Spleen (tissue), 11 donors: ENCODE measurements around the gene BTN1A1. TPM values are rescaled to one million over a fixed set of nuclear protein-coding genes. Genes with fewer than 3 reads are reported as not detected.

Experiments used
- DNase-seq: peaks from one replicate; pipeline ENCODE4 v3.0.0-alpha.2; 2020
- H3K27ac ChIP-seq, 8 donors: fragments of 200-600 bp; sonication (generic) in 7 of 8; 1 replicate in 4 of 8; 2 replicates in 4 of 8; pipeline versions ENCODE4 v1.5.0 to v1.8.0; 2016 to 2021; ENCODE audit warnings: inconsistent platforms in 4 of 8, mild to moderate bottlenecking in 4 of 8, moderate library complexity in 1 of 8
- H3K27me3 ChIP-seq, 7 donors: fragments of 200-600 bp; sonication (generic) in 6 of 7; replicated peaks in 1 of 7; 1 replicate in 4 of 7; 2 replicates in 3 of 7; pipeline versions ENCODE4 v1.5.0 to v1.8.0; 2016 to 2021; ENCODE audit warnings: inconsistent platforms in 3 of 7, mild to moderate bottlenecking in 1 of 7
- H3K36me3 ChIP-seq, 6 donors: fragments of 200-600 bp; sonication (generic) in 5 of 6; 1 replicate in 4 of 6; 2 replicates in 2 of 6; pipeline versions ENCODE4 v1.5.0 to v1.8.0; 2016 to 2021; ENCODE audit warnings: inconsistent platforms in 2 of 6
- H3K4me1 ChIP-seq, 6 donors: fragments of 200-600 bp; sonication (generic) in 5 of 6; 1 replicate in 3 of 6; 2 replicates in 3 of 6; pipeline versions ENCODE4 v1.5.0 to v1.8.0; 2016 to 2021; ENCODE audit warnings: inconsistent platforms in 3 of 6
- H3K4me3 ChIP-seq, 8 donors: fragments of 200-600 bp; sonication (generic) in 7 of 8; 1 replicate in 4 of 8; 2 replicates in 4 of 8; pipeline versions ENCODE4 v1.5.0 to v1.8.0; 2016 to 2021; ENCODE audit warnings: inconsistent platforms in 4 of 8, mild to moderate bottlenecking in 4 of 8, moderate library complexity in 2 of 8
- H3K9me3 ChIP-seq, 8 donors: fragments of 200-600 bp; sonication (generic) in 7 of 8; 1 replicate in 4 of 8; 2 replicates in 4 of 8; pipeline versions ENCODE4 v1.5.0 to v1.8.0; 2016 to 2021; ENCODE audit warnings: inconsistent platforms in 4 of 8
- POLR2A ChIP-seq, 3 donors: fragments of 450-650 bp; IDR thresholded peaks; one replicate each; pipeline ENCODE4 v1.5.1; 2017; ENCODE audit warnings: antibody characterized with exemption in 3 of 3, mild to moderate bottlenecking in 1 of 3
- POLR2AphosphoS5 ChIP-seq, 3 donors: sonication (generic); formaldehyde crosslinking; IDR thresholded peaks; one replicate each; pipeline ENCODE4 v1.5.1; 2017; ENCODE audit warnings: antibody characterized with exemption in 3 of 3
- WGBS, 5 donors: extraction: QIAGEN DNeasy Blood & Tissue Kit in 3 of 5; methylation state at CpG; one replicate each; pipeline versions ENCODE4 v1.1.5 to v1.1.7; 2013 to 2018; 5-methylcytosine and 5-hydroxymethylcytosine counted together
- intact Hi-C: fragments of 100-400 bp; cut with DNase I; formaldehyde crosslinking; loops from one replicate; pipeline ENCODE4 v1.15.0; 2023; ENCODE audit warnings: low total_unique reads
- polyA plus RNA-seq, 3 donors: library from polyadenylated mRNA; stranded (reverse); fragments of 200-250 nt; gene quantifications; one replicate each; pipeline ENCODE4 v1.2.1, GENCODE V29; 2013
- total RNA-seq, 7 donors: library from RNA; depleted of rRNA in 3 of 7; stranded (reverse); fragments of >200 nt in 3 of 7; fragmentation: NEBNext Ultra II Directional in 4 of 7; extraction: Animal tissue kit (Norgen Biotek cat#: 25700) in 4 of 7; gene quantifications; one replicate each; pipeline versions ENCODE4 v1.1.0 to v1.2.1, GENCODE V29; 2016 to 2021
- TF ChIP-seq, protein P1 (sequence below), 11 experiments: fragments of 200-600 bp in 7 of 11; fragments of 450-650 bp in 4 of 11; sonication (generic) in 4 of 11; IDR thresholded peaks in 8 of 11; conservative IDR thresholded peaks in 3 of 11; 1 replicate in 7 of 11; 2 replicates in 4 of 11; pipeline versions ENCODE4 v1.4.0 to v1.8.0; 2016 to 2021; ENCODE audit warnings: antibody characterized with exemption in 11 of 11, inconsistent platforms in 4 of 11, mild to moderate bottlenecking in 1 of 11
- donor health status: healthy with polysubstance abuse.
- donor health status: DM: no; HTN: no; CAD: no; lungs with moderate emphysema.
- donor health status: DM: no; HTN: no; CAD: no.
- donor health status: Bipolar disorder and iron deficiency.
- donor health status: healthy.
- donor health status: DM: no; HTN: no; CAD: no.
- donor health status: DM: yes; HTN: yes; CAD: no.

BTN1A1 gene
- total and polyA plus RNA-seq, 10 donors = 0.23 to 1.1 (median 0.35) TPM

DNA sequence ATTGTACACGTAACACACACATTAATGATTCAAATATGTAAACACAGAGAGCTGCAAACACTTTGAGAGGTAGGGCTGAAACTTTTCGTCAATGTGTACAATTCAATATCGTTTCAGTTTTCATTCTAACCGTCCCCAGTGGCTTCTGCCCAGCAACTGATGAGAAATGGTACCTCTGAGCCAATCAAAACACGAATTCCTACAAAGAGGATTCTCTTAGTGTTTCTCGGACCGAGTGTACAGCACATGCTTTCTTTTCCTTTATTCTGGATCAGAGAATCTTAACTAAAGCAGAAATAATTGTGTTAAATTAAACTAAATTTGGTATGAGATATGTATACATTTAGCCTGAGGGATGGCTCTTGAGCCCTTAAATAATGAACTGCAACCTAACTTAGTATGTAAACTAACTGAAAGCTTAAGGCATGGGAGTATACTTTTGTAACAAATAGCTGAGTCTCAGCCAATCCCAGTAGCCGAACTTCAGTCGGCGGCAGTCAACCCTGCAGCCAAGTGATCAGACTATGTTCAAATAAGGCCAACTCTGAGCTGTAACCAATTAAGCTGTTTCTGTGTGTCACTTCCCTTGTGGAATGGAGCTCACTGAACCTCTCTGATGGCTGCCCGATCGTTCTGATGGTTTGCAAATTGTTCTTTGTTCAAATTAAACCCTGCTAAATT lies 26.2 kb upstream of the BTN1A1 start:
- H3K9me3 ChIP-seq = peaks cover 0 to 14% (median 12%) of the 10 kb centered on the region in 8 donors
- TF ChIP-seq POLR2AphosphoS5 (IDR thresholded peaks at IDR 0.05) = peak; percentile 21 to 98 (median 45)
- peak; percentile 74 to 96 (median 80) for TF ChIP-seq POLR2A (IDR thresholded peaks at IDR 0.05)
- TF ChIP-seq, protein P1, sequence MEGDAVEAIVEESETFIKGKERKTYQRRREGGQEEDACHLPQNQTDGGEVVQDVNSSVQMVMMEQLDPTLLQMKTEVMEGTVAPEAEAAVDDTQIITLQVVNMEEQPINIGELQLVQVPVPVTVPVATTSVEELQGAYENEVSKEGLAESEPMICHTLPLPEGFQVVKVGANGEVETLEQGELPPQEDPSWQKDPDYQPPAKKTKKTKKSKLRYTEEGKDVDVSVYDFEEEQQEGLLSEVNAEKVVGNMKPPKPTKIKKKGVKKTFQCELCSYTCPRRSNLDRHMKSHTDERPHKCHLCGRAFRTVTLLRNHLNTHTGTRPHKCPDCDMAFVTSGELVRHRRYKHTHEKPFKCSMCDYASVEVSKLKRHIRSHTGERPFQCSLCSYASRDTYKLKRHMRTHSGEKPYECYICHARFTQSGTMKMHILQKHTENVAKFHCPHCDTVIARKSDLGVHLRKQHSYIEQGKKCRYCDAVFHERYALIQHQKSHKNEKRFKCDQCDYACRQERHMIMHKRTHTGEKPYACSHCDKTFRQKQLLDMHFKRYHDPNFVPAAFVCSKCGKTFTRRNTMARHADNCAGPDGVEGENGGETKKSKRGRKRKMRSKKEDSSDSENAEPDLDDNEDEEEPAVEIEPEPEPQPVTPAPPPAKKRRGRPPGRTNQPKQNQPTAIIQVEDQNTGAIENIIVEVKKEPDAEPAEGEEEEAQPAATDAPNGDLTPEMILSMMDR (IDR thresholded peaks at IDR 0.05 in 8 of 11, conservative IDR thresholded peaks at IDR 0.05 in 3 of 11) = peak in 1 of 11 experiments; percentile 4
- peak overlapping the region; percentile 93 to 99 (median 96) for H3K27ac ChIP-seq
- no peaks in the 10 kb centered on the region for H3K27me3 ChIP-seq
- H3K4me3 ChIP-seq = peak overlapping the region; percentile 22 to 68 (median 36)
- peaks cover 24 to 61% (median 53%) of the 10 kb centered on the region in 6 donors for H3K4me1 ChIP-seq
- peaks cover 0 to 19% (median 13%) of the 10 kb centered on the region in 6 donors for H3K36me3 ChIP-seq
- DNase-seq = peak; percentile 92
- intact Hi-C loops = no loop called here
- 0 to 1% (median 0%) methylated on average over 12 of the region's 12 CpGs for WGBS, 5 donors

DNA sequence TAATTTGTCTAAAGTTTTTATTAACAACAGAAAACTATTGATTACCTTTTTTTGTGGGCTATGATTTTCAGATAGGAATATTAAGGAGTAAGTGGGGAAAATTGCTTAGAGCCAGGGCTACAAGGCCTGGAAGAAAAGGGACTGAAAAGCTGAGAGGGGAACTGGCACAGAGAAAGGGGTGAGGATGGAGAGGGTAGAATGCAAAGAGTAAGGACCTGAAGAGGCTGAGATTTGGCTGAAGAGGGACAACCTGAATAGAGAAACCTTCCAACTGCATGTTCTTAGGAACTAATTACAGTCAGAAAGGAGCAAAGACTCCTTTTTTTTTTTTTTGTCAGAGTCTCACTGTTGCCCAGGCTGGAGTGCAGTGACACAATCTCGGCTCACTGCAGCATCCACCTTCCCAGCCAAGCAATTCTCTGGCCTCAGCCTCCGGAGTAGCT lies 25.6 kb upstream of the BTN1A1 start:
- H3K4me3 ChIP-seq = peak overlapping the region; percentile 22 to 68 (median 36)
- H3K9me3 ChIP-seq = peaks cover 0 to 14% (median 12%) of the 10 kb centered on the region in 8 donors
- H3K27ac ChIP-seq = peak overlapping the region; percentile 93 to 99 (median 96)
- WGBS, 5 donors = 34 to 72% (median 55%) methylated on average over 2 of the region's 2 CpGs
- TF ChIP-seq POLR2AphosphoS5 (IDR thresholded peaks at IDR 0.05) (no peak), POLR2A (IDR thresholded peaks at IDR 0.05) (no peak)
- TF ChIP-seq, protein P1 (IDR thresholded peaks at IDR 0.05 in 8 of 11, conservative IDR thresholded peaks at IDR 0.05 in 3 of 11) = peak in 1 of 11 experiments; percentile 1
- peaks cover 0 to 14% (median 8%) of the 10 kb centered on the region in 6 donors for H3K36me3 ChIP-seq
- no peaks in the 10 kb centered on the region for H3K27me3 ChIP-seq
- DNase-seq = no peak
- peaks cover 24 to 63% (median 56%) of the 10 kb centered on the region in 6 donors for H3K4me1 ChIP-seq
- intact Hi-C loops = no loop called here

DNA sequence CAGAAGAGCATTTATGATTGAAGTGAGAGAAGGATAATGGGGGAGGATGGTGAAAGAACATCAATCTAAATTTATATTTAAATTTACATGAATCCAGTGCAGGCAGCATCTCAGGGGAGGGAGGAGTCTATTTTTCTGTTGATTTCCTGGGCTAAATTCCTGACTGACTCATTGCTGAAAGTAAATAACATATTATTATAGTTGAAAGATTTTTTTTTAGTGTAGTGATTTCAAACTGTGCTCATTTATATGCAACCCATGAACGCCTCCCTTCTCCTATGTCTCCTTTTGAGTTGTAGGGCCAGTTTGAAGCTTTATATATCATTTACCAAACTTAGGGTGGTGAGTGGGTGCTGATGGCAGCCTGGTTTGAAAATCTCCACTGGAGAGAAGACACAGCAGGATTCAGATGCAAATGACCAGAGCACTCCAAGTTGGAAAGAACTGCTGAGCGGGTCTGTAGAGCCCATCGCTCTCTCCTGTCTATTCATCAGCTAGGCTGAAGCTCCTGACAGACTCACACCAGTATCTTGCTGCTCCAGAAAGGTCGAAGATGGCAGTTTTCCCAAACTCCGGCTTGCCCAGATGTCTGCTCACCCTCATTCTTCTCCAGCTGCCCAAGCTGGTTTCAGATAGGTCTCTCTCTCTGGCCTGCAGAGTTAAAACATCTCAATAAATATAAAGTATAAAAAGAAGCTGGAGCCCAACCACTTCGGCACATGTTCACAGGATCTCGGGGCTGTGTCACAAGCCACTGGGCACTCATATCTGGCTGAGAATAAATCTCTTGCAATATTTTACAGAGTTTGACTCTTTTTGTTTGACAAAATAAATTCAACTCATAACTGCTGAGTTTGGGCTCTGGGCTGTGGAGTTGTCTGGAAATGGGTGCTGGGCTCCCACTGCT lies 24.0 kb upstream of the BTN1A1 start:
- Histone ChIP-seq H3K4me1 (peaks cover 24 to 70% (median 58%) of the 10 kb centered on the region in 6 donors), H3K27me3 (no peaks in the 10 kb centered on the region), H3K4me3 (no peak overlapping the region), H3K27ac (peak overlapping the region; percentile 93 to 99 (median 96)), H3K36me3 (no peaks in the 10 kb centered on the region), H3K9me3 (peaks cover 0 to 14% (median 12%) of the 10 kb centered on the region in 8 donors)
- no peak for DNase-seq
- TF ChIP-seq, protein P1 (IDR thresholded peaks at IDR 0.05 in 8 of 11, conservative IDR thresholded peaks at IDR 0.05 in 3 of 11) = no peak
- TF ChIP-seq POLR2AphosphoS5 (IDR thresholded peaks at IDR 0.05) = no peak
- TF ChIP-seq POLR2A (IDR thresholded peaks at IDR 0.05) = no peak
- intact Hi-C loops = no loop called here
- 75 to 92% (median 83%) methylated on average over 7 of the region's 7 CpGs for WGBS, 5 donors
